ENCODE measurements around the gene MACF1. TPM values are rescaled to one million over a fixed set of nuclear protein-coding genes. Genes with fewer than 3 reads are reported as not detected.

Gene MACF1
- polyA plus RNA-seq, 1 of the 3 experiments (the other 2 are of a cell fraction) = 37.6 TPM

GRCh38 chr1:39489567-39490239 lies 285.2 kb downstream of the MACF1 start (continued):
- TF ChIP-seq REST (IDR thresholded peaks at IDR 0.05; ENCODE audit: low read depth, low read length) = no peak

- CTCF ChIA-PET = no interaction called here
Measured at GRCh38 chr1:39490596-39491145, 286.2 kb downstream of the MACF1 start.

More at GRCh38 chr1:39490596-39491145, 286.2 kb downstream of the MACF1 start:
- no peak overlapping the region for H3K9ac ChIP-seq
- WGBS (ENCODE audit: low lambda C conversion rate) = 70% methylated on average over 22 of the region's 32 CpGs
- DNase-seq = no peak
- no peaks in the 10 kb centered on the region; a peak in 1 of 4 replicates for H3K4me1 ChIP-seq (ENCODE audit: control insufficient read depth in 1 of 2, insufficient read depth in 2 of 2, low read depth in 1 of 2, low read length in 1 of 2)
- TF ChIP-seq ZBTB33 (IDR thresholded peaks at IDR 0.05; ENCODE audit: borderline replicate concordance, low read depth) (no peak), TCF12 (IDR thresholded peaks at IDR 0.05) (no peak), MXI1 (IDR thresholded peaks at IDR 0.05; ENCODE audit: low read depth, low read length) (no peak), FOSL2 (IDR thresholded peaks at IDR 0.05; ENCODE audit: borderline replicate concordance, low read depth) (no peak), REST (IDR thresholded peaks at IDR 0.05; ENCODE audit: low read depth, low read length) (no peak)
- no peaks in the 10 kb centered on the region for H3K79me2 ChIP-seq (ENCODE audit: insufficient read depth)
- H3K9me2 ChIP-seq = no peaks in the 10 kb centered on the region
- H2AFZ ChIP-seq (ENCODE audit: low read depth) = no peak overlapping the region
- no peaks in the 10 kb centered on the region; the same call in 1 of the 2 replicates for H3K27me3 ChIP-seq (ENCODE audit: insufficient read depth)
- H3K36me3 ChIP-seq (replicated peaks in 1 of 2; ENCODE audit: control insufficient read depth in 1 of 2, insufficient read depth in 2 of 2, low read length in 1 of 2) = peaks cover 21 to 22% of the 10 kb centered on the region in 2 experiments
- H3K4me3 ChIP-seq (ENCODE audit: low read depth in 2 of 2, low read length in 1 of 2) = peak overlapping the region in 1 of 2 experiments; percentile 40; a peak in 2 of 4 replicates
- no peak overlapping the region for H3K4me2 ChIP-seq
- no peaks in the 10 kb centered on the region for H3K9me3 ChIP-seq
- POLR2A ChIA-PET = no interaction called here
- peaks cover 31% of the 10 kb centered on the region for H3F3A ChIP-seq (replicated peaks; ENCODE audit: insufficient read depth)
- H3K27ac ChIP-seq (ENCODE audit: low read depth in 2 of 2, low read length in 1 of 2) = no peak overlapping the region
- H4K20me1 ChIP-seq (ENCODE audit: insufficient read depth) = no peaks in the 10 kb centered on the region

Measured in SK-N-SH (cell line).